PFSK-1 (cell line): ENCODE results near the gene IYD.

Experiments used
- POLR2AphosphoS5 ChIP-seq: IDR thresholded peaks from 2 replicates; pipeline ENCODE4 v1.6.1; 2012; ENCODE audit warnings: low read depth, mild to moderate bottlenecking, control low read depth, low read length, moderate library complexity
- SIN3A ChIP-seq: IDR thresholded peaks from 2 replicates; pipeline ENCODE4 v1.6.1; 2012; ENCODE audit warnings: mild to moderate bottlenecking, low read length, moderate library complexity, borderline replicate concordance; ENCODE audit not compliant: insufficient read depth
- TF ChIP-seq, protein P1 (sequence below), 2 experiments: IDR thresholded peaks; 2 replicates each; pipeline versions ENCODE4 v1.6.1 to v1.8.0; 2011 to 2012; ENCODE audit warnings: low read depth in 2 of 2, low read length in 2 of 2, control low read depth in 1 of 2, inconsistent platforms in 1 of 2, mild to moderate bottlenecking in 1 of 2, moderate library complexity in 1 of 2; ENCODE audit not compliant: insufficient read depth in 1 of 2

DNA sequence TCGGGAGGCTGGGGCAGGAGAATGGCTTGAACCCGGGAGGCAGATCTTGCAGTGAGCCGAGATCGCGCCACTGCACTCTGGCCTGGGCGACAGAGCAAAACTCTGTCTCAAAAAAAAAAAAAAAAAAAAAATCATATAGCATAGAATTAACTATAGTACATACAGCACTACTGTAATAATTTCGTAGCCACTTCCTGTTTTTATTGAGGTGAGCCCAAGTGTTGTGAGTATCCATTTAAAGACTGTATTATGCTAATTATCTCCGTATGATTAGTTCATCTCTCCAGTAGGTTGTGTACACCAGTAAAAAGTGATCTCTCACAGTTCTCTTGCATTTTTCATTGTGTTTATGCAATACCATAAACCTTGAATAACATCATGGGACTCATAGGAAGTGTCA, 70.6 kb downstream of the IYD start:
- TF ChIP-seq POLR2AphosphoS5 (no peak), SIN3A (no peak)
- TF ChIP-seq, protein P1, sequence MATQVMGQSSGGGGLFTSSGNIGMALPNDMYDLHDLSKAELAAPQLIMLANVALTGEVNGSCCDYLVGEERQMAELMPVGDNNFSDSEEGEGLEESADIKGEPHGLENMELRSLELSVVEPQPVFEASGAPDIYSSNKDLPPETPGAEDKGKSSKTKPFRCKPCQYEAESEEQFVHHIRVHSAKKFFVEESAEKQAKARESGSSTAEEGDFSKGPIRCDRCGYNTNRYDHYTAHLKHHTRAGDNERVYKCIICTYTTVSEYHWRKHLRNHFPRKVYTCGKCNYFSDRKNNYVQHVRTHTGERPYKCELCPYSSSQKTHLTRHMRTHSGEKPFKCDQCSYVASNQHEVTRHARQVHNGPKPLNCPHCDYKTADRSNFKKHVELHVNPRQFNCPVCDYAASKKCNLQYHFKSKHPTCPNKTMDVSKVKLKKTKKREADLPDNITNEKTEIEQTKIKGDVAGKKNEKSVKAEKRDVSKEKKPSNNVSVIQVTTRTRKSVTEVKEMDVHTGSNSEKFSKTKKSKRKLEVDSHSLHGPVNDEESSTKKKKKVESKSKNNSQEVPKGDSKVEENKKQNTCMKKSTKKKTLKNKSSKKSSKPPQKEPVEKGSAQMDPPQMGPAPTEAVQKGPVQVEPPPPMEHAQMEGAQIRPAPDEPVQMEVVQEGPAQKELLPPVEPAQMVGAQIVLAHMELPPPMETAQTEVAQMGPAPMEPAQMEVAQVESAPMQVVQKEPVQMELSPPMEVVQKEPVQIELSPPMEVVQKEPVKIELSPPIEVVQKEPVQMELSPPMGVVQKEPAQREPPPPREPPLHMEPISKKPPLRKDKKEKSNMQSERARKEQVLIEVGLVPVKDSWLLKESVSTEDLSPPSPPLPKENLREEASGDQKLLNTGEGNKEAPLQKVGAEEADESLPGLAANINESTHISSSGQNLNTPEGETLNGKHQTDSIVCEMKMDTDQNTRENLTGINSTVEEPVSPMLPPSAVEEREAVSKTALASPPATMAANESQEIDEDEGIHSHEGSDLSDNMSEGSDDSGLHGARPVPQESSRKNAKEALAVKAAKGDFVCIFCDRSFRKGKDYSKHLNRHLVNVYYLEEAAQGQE (IDR thresholded peaks at IDR 0.05; ENCODE audit: insufficient read depth in 1 of 2, low read depth in 2 of 2, low read length in 2 of 2): no peak
